Transverse colon (tissue), 4 donors: ENCODE data around the gene ETFDH.

Experiments used
- EP300 ChIP-seq: sonication (generic); formaldehyde crosslinking; IDR thresholded peaks from one replicate; pipeline ENCODE4 v1.6.1; 2017; ENCODE audit warnings: antibody characterized with exemption, low read depth
- POLR2A ChIP-seq: fragments of 450-650 bp; IDR thresholded peaks from one replicate; pipeline ENCODE4 v1.6.1; 2016; ENCODE audit warnings: antibody characterized with exemption, mild to moderate bottlenecking, moderate library complexity
- POLR2AphosphoS5 ChIP-seq, 3 donors: sonication (generic); formaldehyde crosslinking; IDR thresholded peaks; one replicate each; pipeline ENCODE4 v1.6.1; 2016; ENCODE audit warnings: antibody characterized with exemption in 3 of 3
- TF ChIP-seq, protein P1 (sequence below), 5 experiments: fragments of 200-600 bp in 3 of 5; fragments of 450-650 bp in 2 of 5; sonication (generic) in 3 of 5; IDR thresholded peaks; 1 replicate in 2 of 5; 2 replicates in 3 of 5; pipeline ENCODE4 v1.5.1; 2016 to 2017; ENCODE audit warnings: antibody characterized with exemption in 5 of 5, inconsistent platforms in 3 of 5, mild to moderate bottlenecking in 2 of 5, moderate library complexity in 1 of 5

DNA sequence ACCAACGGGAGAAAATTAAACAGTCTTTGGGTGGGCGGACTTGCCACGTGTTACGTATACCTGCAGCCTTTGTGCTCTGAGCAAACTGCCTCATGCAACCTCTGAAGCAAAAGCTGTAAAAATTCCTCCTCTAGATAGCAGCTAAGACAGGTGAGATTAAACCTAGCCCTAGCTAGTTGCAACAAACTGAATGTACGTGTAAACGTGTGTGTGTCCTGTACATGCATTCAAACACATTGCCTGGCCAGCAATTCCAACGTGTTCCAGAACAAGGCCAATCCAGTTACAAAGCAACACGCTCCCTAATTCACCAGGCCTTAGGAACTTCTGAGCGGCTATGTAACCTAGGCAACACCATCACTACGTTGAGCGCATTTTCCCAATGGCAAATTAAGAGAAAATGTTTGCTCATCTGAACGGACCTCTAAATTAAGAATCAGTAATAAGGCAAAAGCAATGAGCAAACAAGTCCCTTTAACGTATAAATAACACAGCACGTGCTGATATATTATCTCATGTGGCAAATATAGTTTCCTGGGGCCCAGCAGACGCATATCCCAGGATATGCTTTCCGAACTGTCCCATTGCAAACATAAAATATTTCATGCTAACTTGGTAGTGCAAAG is 50.3 kb downstream of the ETFDH start:
- no peak for TF ChIP-seq POLR2A
- TF ChIP-seq, protein P1, sequence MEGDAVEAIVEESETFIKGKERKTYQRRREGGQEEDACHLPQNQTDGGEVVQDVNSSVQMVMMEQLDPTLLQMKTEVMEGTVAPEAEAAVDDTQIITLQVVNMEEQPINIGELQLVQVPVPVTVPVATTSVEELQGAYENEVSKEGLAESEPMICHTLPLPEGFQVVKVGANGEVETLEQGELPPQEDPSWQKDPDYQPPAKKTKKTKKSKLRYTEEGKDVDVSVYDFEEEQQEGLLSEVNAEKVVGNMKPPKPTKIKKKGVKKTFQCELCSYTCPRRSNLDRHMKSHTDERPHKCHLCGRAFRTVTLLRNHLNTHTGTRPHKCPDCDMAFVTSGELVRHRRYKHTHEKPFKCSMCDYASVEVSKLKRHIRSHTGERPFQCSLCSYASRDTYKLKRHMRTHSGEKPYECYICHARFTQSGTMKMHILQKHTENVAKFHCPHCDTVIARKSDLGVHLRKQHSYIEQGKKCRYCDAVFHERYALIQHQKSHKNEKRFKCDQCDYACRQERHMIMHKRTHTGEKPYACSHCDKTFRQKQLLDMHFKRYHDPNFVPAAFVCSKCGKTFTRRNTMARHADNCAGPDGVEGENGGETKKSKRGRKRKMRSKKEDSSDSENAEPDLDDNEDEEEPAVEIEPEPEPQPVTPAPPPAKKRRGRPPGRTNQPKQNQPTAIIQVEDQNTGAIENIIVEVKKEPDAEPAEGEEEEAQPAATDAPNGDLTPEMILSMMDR (IDR thresholded peaks at IDR 0.05): no peak
- TF ChIP-seq POLR2AphosphoS5 (IDR thresholded peaks at IDR 0.05): no peak
- no peak for TF ChIP-seq EP300
